GM21390 (cell line): ENCODE data around the gene SKAP1.

Source experiments
- ATAC-seq: cut with Tn5 transposase; IDR thresholded peaks from one replicate; pipeline ENCODE4 v1.9.1; 2021; ENCODE audit not compliant: unreplicated experiment

SKAP1 gene

GRCh38 chr17:48429638-48430586, at the start of gene SKAP1:
Gene SKAP1, minus strand, starts transcription at chr17:48430214.
- peak; percentile 48 for ATAC-seq

GRCh38 chr17:48479014-48479402, 49.0 kb upstream of the SKAP1 start:
- no peak for ATAC-seq

GRCh38 chr17:48478224-48479013, 48.4 kb upstream of the SKAP1 start:
- peak; percentile 81 for ATAC-seq

- ATAC-seq = no peak
Measured at GRCh38 chr17:48477221-48477620, 47.2 kb upstream of the SKAP1 start.

- ATAC-seq = no peak
Measured at GRCh38 chr17:48472411-48473281, 42.6 kb upstream of the SKAP1 start.

- ATAC-seq = no peak
Measured at GRCh38 chr17:48471817-48472410, 41.9 kb upstream of the SKAP1 start.

- no peak for ATAC-seq
Measured at GRCh38 chr17:48470388-48471034, 40.5 kb upstream of the SKAP1 start.

- ATAC-seq = no peak
Measured at GRCh38 chr17:48469227-48469626, 39.2 kb upstream of the SKAP1 start.

- ATAC-seq = no peak
Measured at GRCh38 chr17:48468299-48468698, 38.3 kb upstream of the SKAP1 start.

GRCh38 chr17:48465884-48466283, 35.9 kb upstream of the SKAP1 start:
- no peak for ATAC-seq

GRCh38 chr17:48463526-48463925, 33.5 kb upstream of the SKAP1 start:
- ATAC-seq = no peak

GRCh38 chr17:48462946-48463345, 32.9 kb upstream of the SKAP1 start:
- ATAC-seq = no peak

- no peak for ATAC-seq
Measured at GRCh38 chr17:48460052-48460451, 30.0 kb upstream of the SKAP1 start.

- ATAC-seq = no peak
Measured at GRCh38 chr17:48459070-48459844, 29.2 kb upstream of the SKAP1 start.

GRCh38 chr17:48457080-48457836, 27.2 kb upstream of the SKAP1 start:
- ATAC-seq = peak; percentile 48

- no peak for ATAC-seq
Measured at GRCh38 chr17:48456589-48456988, 26.6 kb upstream of the SKAP1 start.

GRCh38 chr17:48455791-48456190, 25.8 kb upstream of the SKAP1 start:
- no peak for ATAC-seq

- no peak for ATAC-seq
Measured at GRCh38 chr17:48453447-48453846, 23.4 kb upstream of the SKAP1 start.

- no peak for ATAC-seq
Measured at GRCh38 chr17:48451489-48451888, 21.5 kb upstream of the SKAP1 start.
